Gastroesophageal sphincter (tissue), 3 donors: ENCODE measurements around the gene ABTB2.

ENCODE experiments used
- CTCF ChIP-seq, 4 experiments: fragments of 200-600 bp in 2 of 4; fragments of 450-650 bp in 2 of 4; sonication (generic) in 1 of 4; IDR thresholded peaks; one replicate each; pipeline ENCODE4 v1.5.1; 2017 to 2019; ENCODE audit warnings: antibody characterized with exemption in 4 of 4, mild to moderate bottlenecking in 2 of 4, moderate library complexity in 2 of 4
- POLR2A ChIP-seq, 2 donors: fragments of 450-650 bp; IDR thresholded peaks; one replicate each; pipeline ENCODE4 v1.6.1; 2017; ENCODE audit warnings: antibody characterized with exemption in 2 of 2, mild to moderate bottlenecking in 2 of 2, moderate library complexity in 1 of 2

- no peak for TF ChIP-seq CTCF (IDR thresholded peaks at IDR 0.05)
- no peak for TF ChIP-seq POLR2A (IDR thresholded peaks at IDR 0.05)
Observed at GRCh38 chr11:34317666-34318065, 40.1 kb downstream of the ABTB2 start.
